ENCODE measurements around the gene KRTAP27-1. TPM values are rescaled to one million over a fixed set of nuclear protein-coding genes. Genes with fewer than 3 reads are reported as not detected.

KRTAP27-1 gene
- not detected for total RNA-seq

DNA sequence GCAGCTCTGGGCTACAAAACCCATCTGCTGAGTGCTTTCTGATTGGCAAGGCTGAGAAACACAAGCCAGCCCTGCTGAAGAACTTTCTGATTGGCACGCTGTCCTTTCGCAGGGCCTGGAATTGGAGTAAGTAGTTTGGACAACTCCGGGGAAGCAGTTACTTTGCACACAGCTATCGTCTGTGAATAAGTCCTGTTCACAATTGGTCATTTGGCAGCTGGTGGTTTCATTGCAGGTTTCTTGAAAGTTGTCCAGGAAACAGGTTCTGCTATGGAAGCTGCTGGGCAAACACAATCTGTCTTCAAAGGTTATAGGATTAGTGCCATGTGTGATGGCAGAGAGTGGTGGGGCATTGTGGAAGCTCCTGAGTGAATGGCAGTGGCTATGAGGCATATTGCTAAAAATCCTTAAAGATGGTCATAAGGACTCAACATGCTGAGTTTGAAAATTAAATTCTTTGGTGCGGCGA, at the start of gene KRTAP27-1:
Gene KRTAP27-1 (minus strand): TSS at position 419 of the 469 bp plus-strand sequence. CDS start 26 bp downstream, at position 393.

DNA sequence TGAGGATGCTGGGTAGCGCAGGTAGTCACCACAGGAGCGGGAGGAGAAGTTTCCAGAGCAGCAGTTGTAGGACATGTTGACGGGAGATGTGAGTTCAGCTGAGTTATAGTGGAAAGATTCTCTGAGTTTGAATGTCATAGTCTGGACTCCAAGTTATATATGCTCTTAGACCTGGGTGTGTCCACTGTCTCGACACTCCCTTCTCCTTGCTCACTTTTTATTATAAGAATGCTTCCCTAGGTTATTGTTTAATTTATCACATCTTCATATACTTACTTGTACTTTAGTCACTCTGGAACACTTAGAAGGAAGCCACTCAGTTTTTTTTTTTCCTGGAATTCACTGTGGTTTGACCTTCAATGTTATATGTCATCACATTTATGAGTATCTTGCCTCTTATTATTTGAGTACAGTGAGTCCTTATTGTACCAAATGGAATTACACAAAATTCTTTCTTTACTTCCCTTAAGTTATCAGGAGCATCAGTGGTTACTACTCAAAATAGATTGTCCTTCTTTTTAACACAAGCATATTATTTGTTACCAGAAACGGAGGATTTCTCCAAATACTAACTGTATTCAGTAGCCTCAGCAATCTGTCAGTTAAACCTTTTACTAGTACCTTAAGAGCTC, 34.8 kb upstream of the KRTAP27-1 start, which contains the start of gene KRTAP13-2:
Gene KRTAP13-2 (minus strand): TSS at position 133 of the 632 bp plus-strand sequence. CDS start 58 bp downstream, at position 75.

DNA sequence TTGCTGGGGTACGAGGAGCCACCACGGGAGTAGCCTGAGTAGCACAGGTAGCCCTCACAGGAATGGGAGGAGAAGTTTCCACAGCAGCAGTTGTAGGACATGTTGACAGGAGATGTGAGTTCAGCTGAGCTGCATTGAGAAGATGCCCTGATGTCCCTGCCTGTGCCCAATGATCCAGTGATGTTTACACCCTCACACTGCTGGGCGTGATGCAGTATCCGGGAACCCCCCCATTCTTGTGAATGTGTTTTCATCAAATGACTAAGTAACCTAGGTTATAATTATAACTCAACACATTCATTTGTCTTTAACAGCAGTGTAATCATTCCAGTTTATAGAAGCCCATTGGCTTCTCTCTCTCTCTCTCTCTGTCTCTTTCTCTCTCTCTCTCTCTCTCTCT, 11.0 kb upstream of the KRTAP27-1 start, which contains the start of gene KRTAP23-1:
Gene KRTAP23-1 (minus strand): TSS at position 101 of the 400 bp plus-strand sequence. CDS start 0 bp downstream, at position 101.

DNA sequence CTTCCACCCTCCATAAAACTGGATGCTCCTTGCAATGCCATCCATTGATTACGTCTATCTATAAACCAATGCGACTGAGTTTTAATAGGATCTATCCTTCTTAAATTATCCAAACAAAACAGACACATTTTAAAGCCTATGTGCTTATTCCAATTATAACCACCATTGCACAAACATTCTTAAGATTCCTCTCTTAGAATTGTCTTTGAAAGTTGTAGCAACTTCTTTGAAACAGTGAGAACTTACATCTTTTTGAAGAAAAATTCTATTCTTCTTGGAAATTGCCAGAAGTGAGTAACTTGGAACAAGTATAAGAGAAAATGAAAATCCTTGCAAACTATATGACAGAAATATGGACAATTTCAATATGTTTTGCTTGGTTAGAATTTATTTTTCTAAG, 17.3 kb downstream of the KRTAP27-1 start, which contains the start of gene KRTAP26-1:
Gene KRTAP26-1 (minus strand): TSS at position 101 of the 400 bp plus-strand sequence. CDS start 280 bp downstream, outside the sequence.

DNA sequence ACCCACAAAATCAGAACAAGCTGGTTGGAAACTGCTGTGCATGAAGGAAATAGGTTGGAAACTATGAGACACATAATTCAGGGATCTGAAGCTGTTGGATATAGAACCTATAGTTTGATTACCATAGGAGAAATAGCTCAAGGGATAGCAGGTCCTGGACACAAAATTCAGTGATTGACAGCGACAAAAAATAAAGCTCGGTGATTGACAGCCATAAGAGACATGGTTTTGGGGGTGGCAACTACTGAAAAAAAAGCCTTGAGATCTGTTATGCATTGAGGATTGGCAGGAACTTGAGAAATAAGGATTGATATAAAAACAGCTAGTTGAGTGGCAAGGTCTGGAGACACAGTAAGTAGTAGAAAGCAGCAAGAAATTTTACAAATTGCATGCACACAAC, 48.3 kb downstream of the KRTAP27-1 start, which contains the start of gene KRTAP25-1:
Gene KRTAP25-1 (minus strand): TSS at position 300 of the 400 bp plus-strand sequence. CDS start 24 bp downstream, at position 276.

Other genes with a start within 250 kb of the KRTAP27-1 start
- not detected for gene CLDN17, start 170.9 kb downstream of the KRTAP27-1 start, total RNA-seq
- gene CLDN8, start 121.6 kb downstream of the KRTAP27-1 start, total RNA-seq: 2.0 TPM
- gene KRTAP24-1, start 54.7 kb downstream of the KRTAP27-1 start, total RNA-seq: not detected
- not detected for gene KRTAP25-1, start 48.2 kb downstream of the KRTAP27-1 start, total RNA-seq
- not detected for gene KRTAP26-1, start 17.4 kb downstream of the KRTAP27-1 start, total RNA-seq
- gene KRTAP23-1, start 10.9 kb upstream of the KRTAP27-1 start, total RNA-seq: not detected
- gene KRTAP13-2, start 34.6 kb upstream of the KRTAP27-1 start, total RNA-seq: not detected
- gene KRTAP13-1, start 58.3 kb upstream of the KRTAP27-1 start, total RNA-seq: not detected
- gene KRTAP13-3, start 88.2 kb upstream of the KRTAP27-1 start, total RNA-seq: not detected
- not detected for gene KRTAP13-4, start 92.5 kb upstream of the KRTAP27-1 start, total RNA-seq
- not detected for gene KRTAP15-1, start 102.6 kb upstream of the KRTAP27-1 start, total RNA-seq
- gene KRTAP19-1, start 142.7 kb upstream of the KRTAP27-1 start, total RNA-seq: not detected
- gene KRTAP19-2, start 149.7 kb upstream of the KRTAP27-1 start, total RNA-seq: not detected
- not detected for gene KRTAP19-3, start 154.3 kb upstream of the KRTAP27-1 start, total RNA-seq
- not detected for gene KRTAP19-4, start 159.5 kb upstream of the KRTAP27-1 start, total RNA-seq
- gene KRTAP19-5, start 164.4 kb upstream of the KRTAP27-1 start, total RNA-seq: not detected
- not detected for gene KRTAP19-6, start 204.2 kb upstream of the KRTAP27-1 start, total RNA-seq
- not detected for gene KRTAP19-7, start 223.6 kb upstream of the KRTAP27-1 start, total RNA-seq